GM13976 (cell line): ENCODE data around the gene CRACR2A.

ENCODE experiments used
- DNase-seq: peaks from one replicate; pipeline ENCODE4 v3.0.0; 2012; ENCODE audit warnings: low spot score
- CTCF ChIP-seq: IDR thresholded peaks from 2 replicates; pipeline ENCODE4 v1.5.1; 2012; ENCODE audit warnings: borderline replicate concordance, mild to moderate bottlenecking; ENCODE audit not compliant: insufficient read depth; ENCODE audit errors: extremely low read depth, missing control alignments, control extremely low read depth
- in situ Hi-C: fragments of 300-500 bp; cut with MboI; formaldehyde crosslinking; loops from one replicate; pipeline ENCODE4 v1.12.0; 2022; ENCODE audit warnings: low sequenced_read_pairs, mixed read lengths, inconsistent platforms; ENCODE audit not compliant: unreplicated experiment

Gene CRACR2A

GRCh38 chr12:3680919-3681594, 71.9 kb downstream of the CRACR2A start:
- in situ Hi-C loops = no loop called here
- TF ChIP-seq CTCF = no peak
- DNase-seq = no peak

- DNase-seq = no peak
- TF ChIP-seq CTCF = no peak
- in situ Hi-C loops = no loop called here
These were observed 73.1 kb downstream of the CRACR2A start for GRCh38 chr12:3679831-3680230.

- no peak for TF ChIP-seq CTCF
- in situ Hi-C loops = no loop called here
- no peak for DNase-seq
These were observed 75.3 kb downstream of the CRACR2A start for GRCh38 chr12:3677609-3678008.

- TF ChIP-seq CTCF = no peak
- in situ Hi-C loops = no loop called here
- no peak for DNase-seq
These were observed 78.8 kb downstream of the CRACR2A start for GRCh38 chr12:3673981-3674708.

- no peak for TF ChIP-seq CTCF
- DNase-seq = no peak
- in situ Hi-C loops = no loop called here
These were observed 80.8 kb downstream of the CRACR2A start for GRCh38 chr12:3672113-3672509.

GRCh38 chr12:3671330-3672112, 81.4 kb downstream of the CRACR2A start:
- in situ Hi-C loops = no loop called here
- no peak for DNase-seq
- no peak for TF ChIP-seq CTCF
